ENCODE measurements around the gene AURKA.

AURKA gene

GRCh38 chr20:56371977-56372376 is 20.0 kb downstream of the AURKA start:
- Histone ChIP-seq H3K79me2 (ENCODE audit: insufficient read depth, low read depth) (peaks cover 15% of the 10 kb centered on the region), H3K36me3 (ENCODE audit: insufficient read depth) (peaks cover 15% of the 10 kb centered on the region; the same call in 1 of the 2 replicates), H3K4me3 (IDR thresholded peaks at IDR 0.05; ENCODE audit: insufficient read depth, low read depth, low read length) (no peak overlapping the region), H4K20me1 (ENCODE audit: insufficient read depth) (no peaks in the 10 kb centered on the region), H3K4me1 (ENCODE audit: low read depth, poor library complexity, severe bottlenecking) (peaks cover 14% of the 10 kb centered on the region), H3K27me3 (ENCODE audit: insufficient read depth, low read depth) (no peaks in the 10 kb centered on the region), H3K9ac (no peak overlapping the region), H2AFZ (ENCODE audit: low read depth) (no peak overlapping the region), H3K27ac (no peak overlapping the region), H3K4me2 (no peak overlapping the region)
- no peak for TF ChIP-seq CTCF (conservative IDR thresholded peaks at IDR 0.05; ENCODE audit: low read depth, low read length)

GRCh38 chr20:56369179-56369578 is 22.8 kb downstream of the AURKA start:
- H4K20me1 ChIP-seq (ENCODE audit: insufficient read depth): no peaks in the 10 kb centered on the region
- TF ChIP-seq CTCF (conservative IDR thresholded peaks at IDR 0.05; ENCODE audit: low read depth, low read length): no peak
- no peaks in the 10 kb centered on the region for H3K79me2 ChIP-seq (ENCODE audit: insufficient read depth, low read depth)
- H3K36me3 ChIP-seq (ENCODE audit: insufficient read depth): peaks cover 12% of the 10 kb centered on the region; the same call in 1 of the 2 replicates
- H3K27ac ChIP-seq: no peak overlapping the region
- peaks cover 2% of the 10 kb centered on the region for H3K4me1 ChIP-seq (ENCODE audit: low read depth, poor library complexity, severe bottlenecking)
- H2AFZ ChIP-seq (ENCODE audit: low read depth): no peak overlapping the region
- no peaks in the 10 kb centered on the region for H3K27me3 ChIP-seq (ENCODE audit: insufficient read depth, low read depth)
- no peak overlapping the region for H3K4me3 ChIP-seq (IDR thresholded peaks at IDR 0.05; ENCODE audit: insufficient read depth, low read depth, low read length)
- H3K4me2 ChIP-seq: no peak overlapping the region
- H3K9ac ChIP-seq: no peak overlapping the region

GRCh38 chr20:56368351-56369134 is 23.5 kb downstream of the AURKA start:
- H4K20me1 ChIP-seq (ENCODE audit: insufficient read depth): no peaks in the 10 kb centered on the region
- no peaks in the 10 kb centered on the region for H3K4me1 ChIP-seq (ENCODE audit: low read depth, poor library complexity, severe bottlenecking)
- no peaks in the 10 kb centered on the region for H3K27me3 ChIP-seq (ENCODE audit: insufficient read depth, low read depth)
- H3K27ac ChIP-seq: no peak overlapping the region
- no peak overlapping the region for H3K9ac ChIP-seq
- H3K4me2 ChIP-seq: no peak overlapping the region
- H3K4me3 ChIP-seq (IDR thresholded peaks at IDR 0.05; ENCODE audit: insufficient read depth, low read depth, low read length): no peak overlapping the region
- TF ChIP-seq CTCF (conservative IDR thresholded peaks at IDR 0.05; ENCODE audit: low read depth, low read length): no peak
- no peaks in the 10 kb centered on the region for H3K79me2 ChIP-seq (ENCODE audit: insufficient read depth, low read depth)
- H3K36me3 ChIP-seq (ENCODE audit: insufficient read depth): peaks cover 9% of the 10 kb centered on the region; the same call in 1 of the 2 replicates
- H2AFZ ChIP-seq (ENCODE audit: low read depth): no peak overlapping the region

GRCh38 chr20:56363491-56363890 is 28.5 kb downstream of the AURKA start:
- Histone ChIP-seq H4K20me1 (ENCODE audit: insufficient read depth) (no peaks in the 10 kb centered on the region), H3K4me3 (IDR thresholded peaks at IDR 0.05; ENCODE audit: insufficient read depth, low read depth, low read length) (no peak overlapping the region), H3K4me1 (ENCODE audit: low read depth, poor library complexity, severe bottlenecking) (peaks cover 7% of the 10 kb centered on the region), H3K9ac (no peak overlapping the region), H3K36me3 (ENCODE audit: insufficient read depth) (no peaks in the 10 kb centered on the region), H2AFZ (ENCODE audit: low read depth) (no peak overlapping the region), H3K27me3 (ENCODE audit: insufficient read depth, low read depth) (no peaks in the 10 kb centered on the region), H3K27ac (no peak overlapping the region), H3K79me2 (ENCODE audit: insufficient read depth, low read depth) (no peaks in the 10 kb centered on the region), H3K4me2 (no peak overlapping the region)
- no peak for TF ChIP-seq CTCF (conservative IDR thresholded peaks at IDR 0.05; ENCODE audit: low read depth, low read length)

All from KMS-11 (cell line).